ENCODE data around the gene ZNF600. TPM values are rescaled to one million over a fixed set of nuclear protein-coding genes. Genes with fewer than 3 reads are reported as not detected.
"Not testable (repeated sequence)": the region's sequence is repeated elsewhere in the genome, so short reads cannot be mapped to it uniquely, and the experiment has no call there.

The ZNF600 gene
- total and polyA plus RNA-seq, 2 experiments from 2014 or later, result 12.5 to 14.6 TPM

GRCh38 chr19:52778811-52779210 is 7.8 kb downstream of the ZNF600 start:
- TF ChIP-seq EZH2 (IDR thresholded peaks at IDR 0.05; ENCODE audit: borderline replicate concordance) (no peak), EZH2phosphoT487 (IDR thresholded peaks at IDR 0.05; ENCODE audit: low read depth, severe bottlenecking, unreplicated experiment) (no peak)
- TF ChIP-seq, protein P1, sequence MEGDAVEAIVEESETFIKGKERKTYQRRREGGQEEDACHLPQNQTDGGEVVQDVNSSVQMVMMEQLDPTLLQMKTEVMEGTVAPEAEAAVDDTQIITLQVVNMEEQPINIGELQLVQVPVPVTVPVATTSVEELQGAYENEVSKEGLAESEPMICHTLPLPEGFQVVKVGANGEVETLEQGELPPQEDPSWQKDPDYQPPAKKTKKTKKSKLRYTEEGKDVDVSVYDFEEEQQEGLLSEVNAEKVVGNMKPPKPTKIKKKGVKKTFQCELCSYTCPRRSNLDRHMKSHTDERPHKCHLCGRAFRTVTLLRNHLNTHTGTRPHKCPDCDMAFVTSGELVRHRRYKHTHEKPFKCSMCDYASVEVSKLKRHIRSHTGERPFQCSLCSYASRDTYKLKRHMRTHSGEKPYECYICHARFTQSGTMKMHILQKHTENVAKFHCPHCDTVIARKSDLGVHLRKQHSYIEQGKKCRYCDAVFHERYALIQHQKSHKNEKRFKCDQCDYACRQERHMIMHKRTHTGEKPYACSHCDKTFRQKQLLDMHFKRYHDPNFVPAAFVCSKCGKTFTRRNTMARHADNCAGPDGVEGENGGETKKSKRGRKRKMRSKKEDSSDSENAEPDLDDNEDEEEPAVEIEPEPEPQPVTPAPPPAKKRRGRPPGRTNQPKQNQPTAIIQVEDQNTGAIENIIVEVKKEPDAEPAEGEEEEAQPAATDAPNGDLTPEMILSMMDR (IDR thresholded peaks at IDR 0.05; ENCODE audit: poor library complexity), result no peak
- 70% methylated on average over 3 of the region's 3 CpGs for WGBS (ENCODE audit: low lambda C conversion rate, missing lambda C conversion rate)
- Histone ChIP-seq H3K4me3 (no peak overlapping the region), H3K79me2 (peaks cover 11% of the 10 kb centered on the region), H3K4me2 (no peak overlapping the region), H3K9me3 (ENCODE audit: low read depth) (no peaks in the 10 kb centered on the region), H3K9me2 (replicated peaks; ENCODE audit: insufficient read depth) (no peaks in the 10 kb centered on the region), H3K27ac (no peak overlapping the region), H4K20me1 (ENCODE audit: insufficient read depth, poor library complexity, severe bottlenecking) (no peaks in the 10 kb centered on the region), H3K4me1 (ENCODE audit: insufficient read depth) (no peaks in the 10 kb centered on the region), H3K36me3 (replicated peaks; ENCODE audit: insufficient read depth, low read depth) (no peaks in the 10 kb centered on the region), H3K27me3 (no peaks in the 10 kb centered on the region), H2AFZ (no peak overlapping the region)
- no peak for DNase-seq (ENCODE audit: low spot score)

DNA sequence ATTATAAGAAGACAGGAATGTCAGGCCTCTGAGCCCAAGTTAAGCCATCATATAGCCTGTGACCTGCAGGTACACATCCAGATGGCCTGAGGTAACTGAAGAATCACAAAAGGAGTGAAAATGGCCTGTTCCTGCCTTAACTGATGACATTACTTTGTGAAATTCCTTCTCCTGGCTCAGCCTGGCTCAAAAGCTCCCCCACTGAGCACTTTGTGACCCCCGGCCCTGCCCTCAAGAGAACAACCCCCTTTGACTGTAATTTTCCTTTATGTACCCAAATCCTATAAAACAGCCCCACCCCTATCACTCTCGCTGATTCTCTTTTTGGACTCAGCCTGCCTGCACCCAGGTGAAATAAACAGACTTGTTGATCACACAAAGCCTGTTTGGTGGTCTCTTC is 30.1 kb downstream of the ZNF600 start:
- WGBS (ENCODE audit: low lambda C conversion rate, missing lambda C conversion rate), result 92% methylated on average over 2 of the region's 2 CpGs
- H2AFZ ChIP-seq; DNase-seq (ENCODE audit: low spot score); H3K36me3 ChIP-seq (replicated peaks; ENCODE audit: insufficient read depth, low read depth); H4K20me1 ChIP-seq (ENCODE audit: insufficient read depth, poor library complexity, severe bottlenecking); H3K4me1 ChIP-seq (ENCODE audit: insufficient read depth); H3K79me2 ChIP-seq; H3K27ac ChIP-seq; H3K4me2 ChIP-seq; H3K9me2 ChIP-seq (replicated peaks; ENCODE audit: insufficient read depth); H3K27me3 ChIP-seq; H3K4me3 ChIP-seq; H3K9me3 ChIP-seq (ENCODE audit: low read depth): not testable (repeated sequence)

GRCh38 chr19:52749780-52750179 is 36.8 kb downstream of the ZNF600 start:
- WGBS (ENCODE audit: low lambda C conversion rate, missing lambda C conversion rate), result 53% methylated on average over 4 of the region's 4 CpGs

GRCh38 chr19:52748336-52748950 is 38.1 kb downstream of the ZNF600 start:
- H3K4me1 ChIP-seq (ENCODE audit: insufficient read depth), result no peaks in the 10 kb centered on the region
- TF ChIP-seq EZH2phosphoT487 (IDR thresholded peaks at IDR 0.05; ENCODE audit: low read depth, severe bottlenecking, unreplicated experiment) (no peak), EZH2 (IDR thresholded peaks at IDR 0.05; ENCODE audit: borderline replicate concordance) (no peak)
- TF ChIP-seq, protein P1 (IDR thresholded peaks at IDR 0.05; ENCODE audit: poor library complexity), result peak; percentile 65
- no peaks in the 10 kb centered on the region for H3K9me3 ChIP-seq (ENCODE audit: low read depth)
- 21% methylated on average over 8 of the region's 8 CpGs for WGBS (ENCODE audit: low lambda C conversion rate, missing lambda C conversion rate)
- no peaks in the 10 kb centered on the region for H3K79me2 ChIP-seq
- H3K27ac ChIP-seq, result no peak overlapping the region
- no peaks in the 10 kb centered on the region for H3K36me3 ChIP-seq (replicated peaks; ENCODE audit: insufficient read depth, low read depth)
- no peak overlapping the region for H3K4me3 ChIP-seq
- no peaks in the 10 kb centered on the region for H3K27me3 ChIP-seq
- H4K20me1 ChIP-seq (ENCODE audit: insufficient read depth, poor library complexity, severe bottlenecking), result no peaks in the 10 kb centered on the region
- H3K9me2 ChIP-seq (replicated peaks; ENCODE audit: insufficient read depth), result no peaks in the 10 kb centered on the region
- peak overlapping the region; percentile 53 for H3K4me2 ChIP-seq
- DNase-seq (ENCODE audit: low spot score), result peak; percentile 74
- peak overlapping the region; percentile 57 for H2AFZ ChIP-seq

More at GRCh38 chr19:52749780-52750179, 36.8 kb downstream of the ZNF600 start:
- no peak for TF ChIP-seq EZH2phosphoT487 (IDR thresholded peaks at IDR 0.05; ENCODE audit: low read depth, severe bottlenecking, unreplicated experiment)
- no peak for TF ChIP-seq EZH2 (IDR thresholded peaks at IDR 0.05; ENCODE audit: borderline replicate concordance)
- TF ChIP-seq, protein P1 (IDR thresholded peaks at IDR 0.05; ENCODE audit: poor library complexity), result no peak
- H3K27me3 ChIP-seq, result no peaks in the 10 kb centered on the region
- H3K9me3 ChIP-seq (ENCODE audit: low read depth), result no peaks in the 10 kb centered on the region
- no peak for DNase-seq (ENCODE audit: low spot score)
- H3K79me2 ChIP-seq, result no peaks in the 10 kb centered on the region
- H2AFZ ChIP-seq, result no peak overlapping the region
- no peak overlapping the region for H3K4me2 ChIP-seq
- H3K36me3 ChIP-seq (replicated peaks; ENCODE audit: insufficient read depth, low read depth), result no peaks in the 10 kb centered on the region
- no peak overlapping the region for H3K27ac ChIP-seq
- H3K4me1 ChIP-seq (ENCODE audit: insufficient read depth), result no peaks in the 10 kb centered on the region
- H3K4me3 ChIP-seq, result no peak overlapping the region
- H4K20me1 ChIP-seq (ENCODE audit: insufficient read depth, poor library complexity, severe bottlenecking), result no peaks in the 10 kb centered on the region
- H3K9me2 ChIP-seq (replicated peaks; ENCODE audit: insufficient read depth), result no peaks in the 10 kb centered on the region

DNA sequence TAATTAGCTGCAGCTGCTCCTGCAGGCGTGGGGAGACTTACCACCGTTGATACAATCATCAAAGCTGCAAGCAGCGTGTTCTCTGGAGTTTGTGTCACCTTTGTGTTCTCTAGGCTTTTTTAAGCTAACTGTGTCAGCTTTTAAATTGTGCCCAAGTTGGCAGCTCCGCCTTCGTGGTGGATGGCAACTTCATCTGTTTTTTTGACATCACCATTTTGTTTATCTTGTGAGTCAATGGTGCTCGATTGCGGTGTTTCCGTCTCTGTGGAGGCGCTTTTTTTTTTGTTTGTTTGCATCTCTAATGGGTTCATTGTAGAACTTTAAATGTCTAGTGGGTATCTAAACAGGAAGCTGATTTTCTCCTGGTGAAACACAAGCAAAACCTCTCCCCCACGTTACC is 40.7 kb downstream of the ZNF600 start:
- H3K9me2 ChIP-seq (replicated peaks; ENCODE audit: insufficient read depth); H4K20me1 ChIP-seq (ENCODE audit: insufficient read depth, poor library complexity, severe bottlenecking); H3K9me3 ChIP-seq (ENCODE audit: low read depth); H3K79me2 ChIP-seq; H3K36me3 ChIP-seq (replicated peaks; ENCODE audit: insufficient read depth, low read depth); H3K27me3 ChIP-seq; H3K27ac ChIP-seq; H2AFZ ChIP-seq; DNase-seq (ENCODE audit: low spot score); H3K4me3 ChIP-seq; H3K4me2 ChIP-seq: not testable (repeated sequence)
- 54% methylated on average over 10 of the region's 10 CpGs for WGBS (ENCODE audit: low lambda C conversion rate, missing lambda C conversion rate)
- peaks cover 17% of the 10 kb centered on the region for H3K4me1 ChIP-seq (ENCODE audit: insufficient read depth)
